Hippocampal formation (tissue), 2 donors: Measurements from ENCODE around the gene GNA15.

Experiments used
- DNase-seq, 2 donors: peaks; one replicate each; lab custom pipeline; 2025; lab: John Stamatoyannopoulos, UW

The GNA15 gene

GRCh38 chr19:3121396-3121795, 14.4 kb upstream of the GNA15 start:
- no peak for DNase-seq

DNA sequence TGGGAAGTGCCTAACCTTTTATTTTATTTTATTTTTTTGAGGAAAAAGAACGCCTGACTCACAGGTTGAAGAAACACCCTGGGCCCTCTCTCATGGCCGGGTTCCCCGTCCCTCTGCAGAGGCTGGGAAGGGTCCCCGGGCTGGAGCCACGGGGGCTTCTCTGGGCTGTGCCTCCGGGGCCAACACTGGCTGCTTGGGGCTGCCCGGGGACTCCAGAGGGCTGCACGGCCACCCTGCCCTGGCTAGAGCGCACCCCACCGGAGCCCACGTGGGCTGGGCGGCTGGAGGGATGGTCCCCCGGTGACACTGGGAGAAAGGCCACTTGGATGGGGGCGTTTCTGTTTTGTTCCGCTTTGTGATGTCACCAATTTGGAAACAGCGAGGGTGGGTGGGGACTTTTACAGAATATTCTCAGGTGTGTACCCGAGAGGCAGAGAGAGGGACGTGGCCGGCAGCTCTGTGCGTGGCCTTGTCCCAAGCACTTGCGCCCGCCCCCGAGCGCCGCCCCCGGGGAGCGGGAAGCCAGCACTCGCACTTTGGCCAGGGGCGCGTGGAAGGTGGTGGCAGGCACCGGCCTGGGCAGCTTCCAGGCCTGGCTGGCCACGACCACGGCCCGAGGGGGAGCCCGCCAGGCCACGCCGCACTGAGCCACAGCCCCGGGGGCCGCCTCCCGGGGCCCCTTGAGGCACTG, 13.9 kb upstream of the GNA15 start:
- DNase-seq, result no peak

- DNase-seq, result no peak
These were observed 13.3 kb upstream of the GNA15 start for GRCh38 chr19:3122512-3122870.

DNA sequence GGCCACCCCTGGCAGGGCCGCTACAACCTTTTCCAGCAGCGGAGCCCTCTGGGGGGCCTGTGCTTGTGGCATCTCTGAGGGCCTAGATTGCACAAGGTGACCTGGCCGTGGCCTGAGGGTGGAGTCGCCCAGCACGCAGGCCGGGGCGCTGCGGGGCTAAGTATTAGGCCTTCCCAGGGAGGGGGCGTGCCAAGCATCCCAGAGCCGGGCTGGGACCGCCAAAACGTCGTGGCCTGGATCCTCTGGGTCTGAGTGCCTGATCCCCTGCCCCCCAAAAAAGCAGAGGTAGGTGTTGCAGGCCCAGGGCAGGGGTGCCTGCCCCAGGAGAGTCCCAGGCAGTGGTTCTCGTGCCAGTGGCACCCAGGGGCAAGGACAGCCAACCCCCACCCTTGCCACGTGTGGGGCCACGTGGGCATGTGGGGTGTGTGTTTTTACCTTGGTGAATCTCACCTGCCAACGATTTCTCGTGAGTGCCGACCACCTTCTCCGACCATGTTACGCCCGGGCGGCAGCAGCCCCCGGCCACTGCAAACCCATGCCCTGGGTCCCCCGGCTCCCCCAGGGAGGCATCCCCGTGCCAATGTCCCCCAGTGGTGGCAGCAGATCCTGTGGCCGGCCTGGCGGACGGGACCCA, 12.6 kb upstream of the GNA15 start:
- DNase-seq, result no peak

- DNase-seq, result no peak
These were observed 11.9 kb upstream of the GNA15 start for GRCh38 chr19:3123956-3124355.

DNA sequence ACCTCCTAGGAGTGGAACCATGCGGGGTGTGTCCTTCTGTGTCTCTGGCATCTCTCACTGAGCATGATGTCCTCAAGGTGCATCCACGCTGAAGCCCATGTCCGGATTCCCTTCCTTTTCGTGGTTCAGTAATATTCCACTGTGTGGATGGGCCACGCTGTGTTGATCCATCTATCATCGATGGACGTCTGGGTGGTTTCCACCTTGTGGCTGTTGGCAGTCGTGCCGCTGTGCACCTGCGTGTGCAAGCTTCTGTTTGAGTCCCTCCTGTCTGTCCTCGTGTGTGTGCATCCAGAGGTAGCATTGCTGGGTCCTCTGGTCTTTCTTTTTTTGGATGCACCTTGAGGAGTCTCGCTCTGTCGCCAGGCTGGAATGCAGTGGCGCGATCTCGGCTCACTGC, 11.2 kb upstream of the GNA15 start:
- DNase-seq, result no peak

DNA sequence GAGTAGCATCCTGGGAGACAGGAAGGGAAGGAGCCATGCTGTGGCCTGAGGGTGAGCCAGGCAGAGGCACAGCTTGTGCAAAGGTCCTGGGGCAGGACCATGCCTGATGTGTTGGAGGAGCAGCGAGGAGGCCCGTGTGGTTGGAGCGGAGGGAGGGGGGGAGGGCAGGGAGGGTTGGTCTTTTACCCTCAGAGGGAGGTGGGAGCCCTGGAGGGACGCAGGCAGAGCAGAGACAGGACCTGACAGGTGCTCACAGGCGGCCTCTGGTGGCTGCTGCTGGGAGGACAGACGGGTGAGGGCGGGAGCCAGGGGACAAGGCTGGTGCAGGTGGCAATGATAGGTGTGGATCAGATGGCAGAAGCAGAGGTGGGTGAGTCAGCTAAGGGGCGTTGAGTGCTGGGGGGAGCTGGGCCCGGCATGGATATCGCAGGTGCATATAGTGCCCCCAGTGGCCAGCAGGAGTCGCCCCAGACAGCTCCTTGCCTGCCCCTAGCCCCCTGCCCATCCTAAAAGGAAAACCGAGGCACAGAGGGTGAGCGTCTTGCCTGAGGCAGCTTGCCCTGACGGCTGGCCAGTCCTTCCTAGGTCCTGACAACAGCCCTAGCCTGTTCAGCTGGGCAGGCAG, 9.8 kb upstream of the GNA15 start:
- DNase-seq, result no peak

GRCh38 chr19:3129112-3129511, 6.7 kb upstream of the GNA15 start:
- no peak for DNase-seq

DNA sequence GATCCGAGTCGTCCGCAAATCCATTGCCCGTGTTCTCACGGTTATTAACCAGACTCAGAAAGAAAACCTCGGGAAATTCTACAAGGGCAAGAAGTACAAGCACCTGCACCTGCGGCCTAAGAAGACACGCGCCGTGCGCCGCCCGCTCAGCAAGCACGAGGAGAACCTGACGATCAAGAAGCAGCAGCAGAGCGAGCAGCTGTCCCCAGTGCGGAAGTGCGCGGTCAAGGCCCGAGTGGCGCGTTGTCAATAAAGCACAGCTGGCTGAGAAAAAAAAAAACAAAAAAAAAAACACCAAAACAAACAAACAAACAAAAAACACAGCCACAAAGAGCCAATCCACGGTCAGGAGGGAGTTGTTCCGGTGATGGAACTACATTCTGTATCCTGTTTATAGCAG, 4.7 kb upstream of the GNA15 start:
- DNase-seq, result no peak

DNA sequence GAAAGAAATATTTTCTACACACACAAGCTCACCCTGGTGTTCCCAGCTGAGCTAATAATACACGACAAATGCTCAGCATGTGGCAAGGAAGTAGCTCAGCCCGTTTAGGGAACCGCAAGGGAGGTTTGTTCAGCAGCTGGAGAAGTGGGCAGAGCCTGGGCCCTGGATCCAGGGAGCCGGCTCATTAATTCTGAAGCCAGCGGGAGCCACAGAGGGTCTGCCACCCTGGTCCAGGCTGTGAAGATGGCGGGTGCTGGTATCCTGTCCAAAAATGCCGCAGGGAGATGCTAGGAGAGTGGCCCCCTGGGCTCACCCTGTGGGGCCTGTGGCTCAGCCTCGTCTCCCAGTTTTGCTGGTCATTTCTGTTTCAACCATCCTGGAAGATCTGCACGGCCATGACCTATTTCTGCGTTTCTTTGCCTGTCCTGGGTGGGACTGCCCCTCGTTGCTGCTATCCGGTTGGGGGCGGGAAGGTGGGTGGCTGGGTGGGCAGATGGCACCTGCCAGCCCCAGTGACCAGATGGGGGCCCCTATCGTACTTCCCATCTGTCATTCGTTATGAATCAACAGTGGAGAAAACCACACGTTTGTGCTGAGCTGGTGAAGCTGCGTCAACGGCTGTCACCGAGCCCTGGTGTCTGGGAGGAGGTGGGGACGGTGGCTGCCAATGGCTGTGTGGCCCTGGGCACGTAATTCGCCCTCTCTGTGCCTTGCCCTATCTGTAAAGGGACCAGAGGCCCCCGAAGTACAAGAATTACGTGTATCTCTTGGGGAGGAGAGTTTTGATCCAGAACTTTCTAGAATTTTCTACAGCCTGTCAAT, 2.7 kb upstream of the GNA15 start:
- peak in 1 of 2 donors; percentile 18 for DNase-seq

- DNase-seq, result no peak
These were observed 2.1 kb upstream of the GNA15 start for GRCh38 chr19:3133793-3134116.

GRCh38 chr19:3136684-3137055, 837 bp downstream of the GNA15 start:
- DNase-seq, result no peak

DNA sequence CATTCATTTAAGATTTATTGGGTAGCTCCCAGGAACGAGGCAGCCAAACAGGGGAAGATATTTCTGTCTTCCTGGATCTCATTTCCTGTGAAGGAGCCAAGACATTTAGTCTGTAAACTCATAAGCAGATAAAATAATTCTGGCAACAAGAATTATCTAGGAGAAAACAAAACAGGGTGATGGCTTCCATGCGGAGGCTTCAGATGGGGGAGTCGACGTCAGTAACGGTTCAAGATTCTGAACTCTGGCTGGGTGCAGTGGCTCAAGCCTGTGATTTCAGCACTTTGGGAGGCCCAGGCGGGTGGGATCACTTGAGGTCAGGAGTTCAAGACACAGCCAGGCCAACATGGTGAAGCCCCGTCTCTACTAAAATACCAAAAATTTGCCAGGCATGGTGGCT, 1.3 kb downstream of the GNA15 start:
- DNase-seq, result no peak

- DNase-seq, result no peak
These were observed 2.4 kb downstream of the GNA15 start for GRCh38 chr19:3138268-3138667.

GRCh38 chr19:3140667-3141038, 4.8 kb downstream of the GNA15 start:
- no peak for DNase-seq

DNA sequence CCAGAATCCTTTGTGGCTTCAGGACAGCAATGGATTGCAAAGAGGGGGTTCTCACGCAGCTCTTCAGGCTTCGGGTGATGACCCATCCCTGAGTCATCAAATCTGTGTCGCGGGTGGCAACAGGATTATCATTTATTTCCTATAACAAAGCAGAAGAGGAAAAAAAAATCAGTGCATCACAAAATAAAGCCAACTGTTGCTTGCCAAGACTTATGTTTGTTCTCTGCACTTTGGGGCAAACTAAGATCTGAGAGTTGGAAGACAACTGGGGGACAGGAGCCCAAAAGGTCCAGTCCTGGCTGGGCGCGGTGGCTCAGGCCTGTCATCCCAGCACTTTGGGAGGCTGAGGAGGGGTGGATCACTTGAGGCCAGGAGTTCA, 6.4 kb downstream of the GNA15 start:
- no peak for DNase-seq

DNA sequence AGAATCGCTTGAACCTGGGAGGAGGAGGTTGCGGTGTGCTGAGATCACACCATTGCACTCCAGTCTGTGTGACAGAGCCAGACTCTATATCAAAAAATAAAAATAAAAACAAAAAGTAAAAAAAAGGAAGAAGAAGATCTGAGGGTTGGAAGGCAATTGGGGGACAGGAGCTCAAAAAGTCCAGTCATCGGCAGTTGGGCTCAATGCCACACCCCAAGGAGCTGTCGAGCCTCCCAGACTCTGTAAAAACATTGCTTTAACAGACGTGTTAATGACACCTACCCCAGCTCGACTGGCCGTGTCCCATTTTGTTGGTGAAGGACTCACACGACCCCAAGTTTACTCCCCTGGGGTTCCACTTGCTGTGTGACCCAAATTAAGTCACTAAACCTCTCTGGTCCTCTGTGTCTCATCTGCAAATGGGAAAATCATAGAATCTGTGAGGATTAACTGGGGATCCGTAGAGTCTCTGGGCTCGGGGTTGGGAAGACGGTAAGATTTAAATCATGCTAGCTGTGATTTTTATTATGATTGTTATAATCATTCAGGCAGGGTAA, 7.0 kb downstream of the GNA15 start:
- no peak for DNase-seq

GRCh38 chr19:3145909-3146676, 10.3 kb downstream of the GNA15 start:
- peak in 1 of 2 donors; percentile 17 for DNase-seq

DNA sequence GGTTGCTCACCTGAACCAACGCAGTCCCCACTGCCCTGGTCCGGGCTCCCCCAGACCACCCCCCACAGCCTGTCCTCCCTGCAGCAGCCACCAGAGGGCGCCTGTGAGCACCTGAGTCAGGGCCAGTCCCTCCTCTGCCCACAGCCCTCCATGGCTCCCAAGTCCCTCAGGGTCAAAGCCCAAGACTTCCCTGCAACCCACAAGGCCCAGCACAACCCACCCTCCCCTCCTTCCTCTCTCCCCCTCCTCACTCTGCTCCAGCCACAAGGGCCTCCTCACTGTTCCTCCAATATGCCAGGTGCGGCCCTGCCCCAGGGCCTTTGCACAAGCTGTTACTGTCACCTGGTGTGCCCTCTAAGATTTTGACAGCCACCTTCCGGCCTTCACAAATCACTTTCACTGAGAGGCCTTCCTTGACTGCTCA, 10.9 kb downstream of the GNA15 start:
- no peak for DNase-seq

- no peak for DNase-seq
These were observed 12.7 kb downstream of the GNA15 start for GRCh38 chr19:3148503-3148902.

DNA sequence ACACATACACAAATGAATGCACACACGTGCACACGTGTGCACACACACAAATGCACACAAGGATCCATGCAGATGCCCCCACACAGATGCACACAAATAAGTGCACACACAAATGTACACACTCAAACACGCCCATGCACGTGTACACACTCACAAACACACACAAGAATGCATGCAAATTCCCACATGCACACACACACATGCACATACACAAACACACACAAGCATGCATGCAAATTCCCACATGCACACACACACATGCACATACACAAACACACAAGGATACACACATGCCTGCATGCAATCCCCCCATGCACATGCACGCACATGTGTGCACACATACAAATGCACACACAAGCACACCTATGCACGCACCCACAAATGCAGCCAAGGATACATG, 13.3 kb downstream of the GNA15 start:
- DNase-seq, result no peak
